CD4-positive, alpha-beta T cell treated with Interleukin-4 for 1 hour (primary cell): ENCODE data around the gene DMTF1.
"Not testable (repeated sequence)": the region's sequence is repeated elsewhere in the genome, so short reads cannot be mapped to it uniquely, and the experiment has no call there.

ENCODE experiments used
- DNase-seq, 2 donors: peaks; one replicate each; pipeline ENCODE4 v3.0.0-alpha.2; 2020 to 2022

DMTF1 gene

DNA sequence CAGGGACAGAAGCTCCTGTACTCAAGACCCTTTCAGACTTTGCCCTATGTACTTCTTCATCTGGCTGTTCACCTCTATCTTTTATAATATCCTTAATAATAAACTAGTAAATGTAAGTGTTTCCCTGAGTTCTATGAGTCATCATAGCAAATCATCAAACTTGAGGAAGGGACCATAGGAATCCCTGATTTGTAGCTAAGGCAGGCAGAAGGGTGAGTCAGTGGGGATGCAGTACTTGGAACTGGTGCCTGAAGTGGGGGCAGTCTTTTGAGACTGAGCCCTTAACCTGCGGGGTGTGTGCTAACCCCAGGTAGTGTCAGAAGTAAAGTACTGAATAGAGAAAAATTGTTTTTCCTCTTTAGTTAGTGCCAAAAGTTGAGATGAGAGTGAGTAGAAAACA is 73.4 kb downstream of the DMTF1 start:
- no peak for DNase-seq

DNA sequence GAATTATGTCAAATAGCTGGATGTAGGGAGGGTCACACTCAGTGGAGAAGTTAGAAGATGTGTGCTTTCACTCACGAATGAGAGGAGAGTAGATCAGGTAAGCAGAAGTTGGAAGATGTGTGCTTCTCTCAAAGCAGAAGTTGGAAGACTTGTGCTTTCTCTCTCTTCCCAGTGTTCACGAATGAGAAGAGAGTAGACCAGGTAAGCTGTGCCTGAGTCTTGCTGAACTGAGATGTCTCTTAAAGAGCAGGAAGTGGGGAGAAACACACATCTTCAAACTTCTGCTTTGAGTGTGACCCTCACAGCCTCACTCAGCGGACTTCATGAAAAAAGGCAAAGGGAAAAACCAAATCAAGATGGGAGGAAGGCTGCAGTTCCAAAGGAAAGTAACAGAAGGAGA is 74.2 kb downstream of the DMTF1 start:
- DNase-seq, result no peak

DNA sequence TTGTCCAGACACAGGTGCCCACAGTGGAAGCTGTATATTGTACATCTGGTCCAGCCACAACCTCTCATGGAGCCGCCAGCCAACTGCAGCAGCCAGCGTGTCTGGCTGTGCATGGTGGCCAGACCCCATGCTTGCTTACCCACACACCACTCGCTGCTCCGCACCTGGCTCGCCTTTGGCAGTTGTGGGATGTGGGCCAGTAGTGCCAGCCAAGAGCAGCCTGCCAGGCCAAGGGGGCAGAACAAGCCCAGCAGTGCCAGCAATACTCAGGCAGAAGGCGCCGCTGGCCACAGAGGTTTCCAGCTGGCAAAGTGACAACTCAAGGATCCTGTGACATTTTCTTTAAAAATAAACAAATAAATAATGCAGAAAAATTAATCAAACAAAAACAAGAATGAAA is 79.0 kb downstream of the DMTF1 start:
- no peak for DNase-seq

DNA sequence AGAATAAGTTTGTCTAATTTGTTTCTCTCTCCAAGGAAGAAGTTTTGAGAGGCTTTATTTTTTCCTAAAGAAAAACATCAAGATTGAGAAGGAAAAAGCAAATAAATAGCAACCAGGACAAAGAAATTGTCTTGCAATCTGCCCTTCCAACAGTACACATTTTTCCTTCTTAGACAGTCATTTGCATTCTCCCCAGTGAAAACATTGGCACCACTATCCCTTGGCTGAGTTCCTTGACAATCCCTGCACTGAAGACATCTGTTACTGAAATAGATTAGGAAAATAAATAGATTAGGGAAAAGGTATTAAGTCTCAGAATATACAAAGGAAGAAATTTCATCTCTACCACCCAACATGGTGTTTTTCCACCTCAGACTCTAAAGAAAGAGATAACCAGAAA is 79.5 kb downstream of the DMTF1 start:
- DNase-seq, result no peak

DNA sequence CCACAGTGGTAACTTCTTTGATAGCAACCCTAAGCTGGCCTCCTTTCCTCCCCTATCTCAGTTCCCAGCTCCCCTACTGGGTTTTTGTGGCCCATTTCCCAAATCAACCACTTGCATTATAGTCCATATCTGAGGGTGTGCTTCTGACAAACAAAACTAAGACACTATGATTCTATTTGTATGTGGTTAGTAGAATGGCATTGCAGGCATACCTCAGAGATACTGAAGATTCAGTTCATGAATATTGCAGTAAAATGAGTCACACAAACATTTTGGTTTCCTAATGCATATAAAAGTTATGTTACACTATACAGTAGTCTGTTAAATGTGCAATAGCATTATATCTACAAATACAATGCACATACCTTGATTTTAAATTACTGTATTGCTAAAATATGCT is 82.7 kb downstream of the DMTF1 start:
- DNase-seq, result no peak

DNA sequence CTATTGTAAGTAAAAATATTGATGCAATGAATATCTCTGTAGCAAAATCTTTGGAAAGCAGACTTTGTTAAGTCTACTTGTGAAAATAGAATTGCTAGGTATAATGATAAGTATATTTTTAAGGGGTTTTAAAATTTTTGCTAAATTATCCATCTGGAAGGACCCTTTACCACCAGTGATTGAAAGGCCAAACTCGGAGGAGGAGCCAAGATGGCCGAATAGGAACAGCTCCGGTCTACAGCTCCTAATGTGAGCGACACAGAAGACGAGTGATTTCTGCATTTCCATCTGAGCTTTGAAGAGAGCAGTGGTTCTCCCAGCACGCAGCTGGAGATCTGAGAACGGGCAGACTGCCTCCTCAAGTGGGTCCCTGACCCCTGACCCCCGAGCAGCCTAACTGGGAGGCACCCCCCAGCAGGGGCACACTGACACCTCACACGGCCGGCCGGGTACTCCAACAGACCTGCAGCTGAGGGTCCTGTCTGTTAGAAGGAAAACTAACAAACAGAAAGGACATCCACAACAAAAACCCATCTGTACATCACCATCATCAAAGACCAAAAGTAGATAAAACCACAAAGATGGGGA is 86.3 kb downstream of the DMTF1 start:
- DNase-seq, result not testable (repeated sequence)

DNA sequence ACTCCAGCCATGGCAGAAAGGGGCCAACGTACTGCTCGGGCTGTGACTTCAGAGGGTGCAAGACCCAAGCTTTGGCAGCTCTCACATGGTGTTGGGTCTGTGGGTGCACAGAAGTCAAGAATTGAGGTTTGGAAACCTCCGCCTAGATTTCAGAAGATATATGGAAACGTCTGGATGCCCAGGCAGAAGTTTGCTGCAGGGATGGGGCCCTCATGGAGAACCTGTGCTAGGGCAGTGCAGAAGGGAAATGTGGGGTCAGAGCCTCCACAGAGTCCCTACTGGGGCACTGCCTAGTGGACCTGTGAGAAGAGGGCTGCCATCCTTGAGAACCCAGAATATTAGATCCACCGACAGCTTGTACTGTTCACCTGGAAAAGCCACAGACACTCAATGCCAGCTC is 93.4 kb downstream of the DMTF1 start:
- DNase-seq, result not testable (repeated sequence)
